Measurements from ENCODE around the gene SLITRK5. TPM values are rescaled to one million over a fixed set of nuclear protein-coding genes. Genes with fewer than 3 reads are reported as not detected.

The SLITRK5 gene, protein sequence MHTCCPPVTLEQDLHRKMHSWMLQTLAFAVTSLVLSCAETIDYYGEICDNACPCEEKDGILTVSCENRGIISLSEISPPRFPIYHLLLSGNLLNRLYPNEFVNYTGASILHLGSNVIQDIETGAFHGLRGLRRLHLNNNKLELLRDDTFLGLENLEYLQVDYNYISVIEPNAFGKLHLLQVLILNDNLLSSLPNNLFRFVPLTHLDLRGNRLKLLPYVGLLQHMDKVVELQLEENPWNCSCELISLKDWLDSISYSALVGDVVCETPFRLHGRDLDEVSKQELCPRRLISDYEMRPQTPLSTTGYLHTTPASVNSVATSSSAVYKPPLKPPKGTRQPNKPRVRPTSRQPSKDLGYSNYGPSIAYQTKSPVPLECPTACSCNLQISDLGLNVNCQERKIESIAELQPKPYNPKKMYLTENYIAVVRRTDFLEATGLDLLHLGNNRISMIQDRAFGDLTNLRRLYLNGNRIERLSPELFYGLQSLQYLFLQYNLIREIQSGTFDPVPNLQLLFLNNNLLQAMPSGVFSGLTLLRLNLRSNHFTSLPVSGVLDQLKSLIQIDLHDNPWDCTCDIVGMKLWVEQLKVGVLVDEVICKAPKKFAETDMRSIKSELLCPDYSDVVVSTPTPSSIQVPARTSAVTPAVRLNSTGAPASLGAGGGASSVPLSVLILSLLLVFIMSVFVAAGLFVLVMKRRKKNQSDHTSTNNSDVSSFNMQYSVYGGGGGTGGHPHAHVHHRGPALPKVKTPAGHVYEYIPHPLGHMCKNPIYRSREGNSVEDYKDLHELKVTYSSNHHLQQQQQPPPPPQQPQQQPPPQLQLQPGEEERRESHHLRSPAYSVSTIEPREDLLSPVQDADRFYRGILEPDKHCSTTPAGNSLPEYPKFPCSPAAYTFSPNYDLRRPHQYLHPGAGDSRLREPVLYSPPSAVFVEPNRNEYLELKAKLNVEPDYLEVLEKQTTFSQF
- total RNA-seq (under 1 TPM; under 0.01 TPM), polyA plus RNA-seq (under 1 TPM in 1 of 2 donors, not detected in 1; under 0.01 TPM)

DNA sequence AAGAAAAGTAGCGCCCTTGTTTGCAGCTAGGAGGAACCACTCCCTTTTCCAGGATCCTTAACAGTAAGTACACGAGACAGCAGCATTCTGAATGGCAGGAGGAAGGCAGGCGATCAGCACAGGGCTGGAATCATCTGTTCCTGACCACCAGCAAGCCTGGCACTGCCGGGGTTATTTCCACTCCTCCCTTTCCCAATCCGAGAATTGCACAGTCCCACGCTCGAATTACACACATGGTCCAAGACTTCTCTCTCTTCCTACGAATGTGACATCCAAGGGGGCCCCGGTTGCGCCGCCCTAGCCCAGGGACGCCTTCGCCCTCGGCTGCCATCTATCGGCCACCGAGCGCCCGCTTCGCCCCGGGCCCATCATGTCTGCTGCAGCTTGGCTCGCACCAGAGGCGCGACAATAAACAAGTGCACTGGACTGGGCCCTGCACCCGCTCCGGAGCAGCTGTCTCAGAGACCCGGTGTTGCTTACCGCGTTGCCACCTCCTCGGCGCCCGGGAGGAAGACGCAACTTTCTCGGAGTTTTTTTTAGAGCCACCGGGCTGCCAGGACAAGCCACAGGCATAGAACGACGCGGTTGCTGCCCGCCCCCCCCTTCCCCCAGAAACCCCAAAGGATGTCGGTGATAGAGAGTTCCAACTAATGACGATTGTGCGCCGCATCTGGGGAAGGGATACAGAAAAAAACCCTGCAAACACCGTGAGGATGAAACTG, at the start of gene SLITRK5:
Gene SLITRK5 (plus strand): TSS at position 341 of the 722 bp plus-strand sequence. CDS start 4,018 bp downstream, outside the sequence.
- H3K27ac ChIP-seq (ENCODE audit: low read depth in 1 of 2, low read length in 2 of 2), result no peak within 1 kb of the TSS

DNA sequence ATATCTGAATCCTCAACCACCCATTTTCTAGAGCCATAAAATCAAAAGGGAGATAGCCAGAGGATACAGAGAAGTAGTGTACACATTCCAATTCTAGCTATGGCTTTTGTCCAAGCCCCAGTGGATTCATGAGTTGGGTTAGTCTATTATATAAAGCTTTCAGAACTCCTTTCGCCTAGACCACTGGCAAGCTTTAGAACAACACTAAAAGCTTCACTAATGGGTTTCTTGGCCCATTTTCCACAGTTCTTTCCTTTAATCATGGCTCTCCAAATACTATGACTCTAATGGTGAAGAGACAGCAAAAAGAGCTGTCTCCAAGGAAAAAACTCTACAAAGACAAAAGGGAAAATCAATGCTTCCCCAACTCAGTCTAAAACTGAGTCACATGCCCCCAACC, 48.2 kb upstream of the SLITRK5 start:
- H3K36me3 ChIP-seq (ENCODE audit: control insufficient read depth in 4 of 4, insufficient read depth in 3 of 4, low read depth in 1 of 4, low read length in 3 of 4), result no peaks in the 10 kb centered on the region
- no peaks in the 10 kb centered on the region for H3K9me3 ChIP-seq (ENCODE audit: control insufficient read depth in 4 of 4, low read length in 3 of 4)
- no peaks in the 10 kb centered on the region for H3K4me1 ChIP-seq (ENCODE audit: control insufficient read depth in 4 of 4, insufficient read depth in 4 of 4, low read length in 3 of 4)
- H3K27ac ChIP-seq (ENCODE audit: low read depth in 1 of 2, low read length in 2 of 2), result no peak overlapping the region
- 57% methylated on average over 1 of the region's 1 CpG for WGBS
- H3K27me3 ChIP-seq (ENCODE audit: control insufficient read depth in 4 of 4, insufficient read depth in 4 of 4, low read length in 3 of 4), result no peaks in the 10 kb centered on the region
- no peak for DNase-seq (ENCODE audit: low spot score)
- H3K9ac ChIP-seq (ENCODE audit: low read depth in 1 of 2, low read length in 2 of 2), result no peak overlapping the region
- no peak overlapping the region for H3K4me3 ChIP-seq (ENCODE audit: low read depth in 1 of 3, low read length in 3 of 3)
- TF ChIP-seq FOXA2 (IDR thresholded peaks at IDR 0.05) (no peak), RAD21 (IDR thresholded peaks at IDR 0.05) (no peak), FOXA1 (IDR thresholded peaks at IDR 0.05) (no peak), HNF4G (IDR thresholded peaks at IDR 0.05) (no peak), RXRA (IDR thresholded peaks at IDR 0.05) (no peak), TAF1 (conservative IDR thresholded peaks at IDR 0.05) (no peak)
- TF ChIP-seq, protein P1, sequence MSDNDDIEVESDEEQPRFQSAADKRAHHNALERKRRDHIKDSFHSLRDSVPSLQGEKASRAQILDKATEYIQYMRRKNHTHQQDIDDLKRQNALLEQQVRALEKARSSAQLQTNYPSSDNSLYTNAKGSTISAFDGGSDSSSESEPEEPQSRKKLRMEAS (IDR thresholded peaks at IDR 0.05), result no peak
- TF ChIP-seq, protein P2, sequence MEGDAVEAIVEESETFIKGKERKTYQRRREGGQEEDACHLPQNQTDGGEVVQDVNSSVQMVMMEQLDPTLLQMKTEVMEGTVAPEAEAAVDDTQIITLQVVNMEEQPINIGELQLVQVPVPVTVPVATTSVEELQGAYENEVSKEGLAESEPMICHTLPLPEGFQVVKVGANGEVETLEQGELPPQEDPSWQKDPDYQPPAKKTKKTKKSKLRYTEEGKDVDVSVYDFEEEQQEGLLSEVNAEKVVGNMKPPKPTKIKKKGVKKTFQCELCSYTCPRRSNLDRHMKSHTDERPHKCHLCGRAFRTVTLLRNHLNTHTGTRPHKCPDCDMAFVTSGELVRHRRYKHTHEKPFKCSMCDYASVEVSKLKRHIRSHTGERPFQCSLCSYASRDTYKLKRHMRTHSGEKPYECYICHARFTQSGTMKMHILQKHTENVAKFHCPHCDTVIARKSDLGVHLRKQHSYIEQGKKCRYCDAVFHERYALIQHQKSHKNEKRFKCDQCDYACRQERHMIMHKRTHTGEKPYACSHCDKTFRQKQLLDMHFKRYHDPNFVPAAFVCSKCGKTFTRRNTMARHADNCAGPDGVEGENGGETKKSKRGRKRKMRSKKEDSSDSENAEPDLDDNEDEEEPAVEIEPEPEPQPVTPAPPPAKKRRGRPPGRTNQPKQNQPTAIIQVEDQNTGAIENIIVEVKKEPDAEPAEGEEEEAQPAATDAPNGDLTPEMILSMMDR (IDR thresholded peaks at IDR 0.05; ENCODE audit: low read depth, low read length, missing input control), result no peak
- TF ChIP-seq, protein P3, sequence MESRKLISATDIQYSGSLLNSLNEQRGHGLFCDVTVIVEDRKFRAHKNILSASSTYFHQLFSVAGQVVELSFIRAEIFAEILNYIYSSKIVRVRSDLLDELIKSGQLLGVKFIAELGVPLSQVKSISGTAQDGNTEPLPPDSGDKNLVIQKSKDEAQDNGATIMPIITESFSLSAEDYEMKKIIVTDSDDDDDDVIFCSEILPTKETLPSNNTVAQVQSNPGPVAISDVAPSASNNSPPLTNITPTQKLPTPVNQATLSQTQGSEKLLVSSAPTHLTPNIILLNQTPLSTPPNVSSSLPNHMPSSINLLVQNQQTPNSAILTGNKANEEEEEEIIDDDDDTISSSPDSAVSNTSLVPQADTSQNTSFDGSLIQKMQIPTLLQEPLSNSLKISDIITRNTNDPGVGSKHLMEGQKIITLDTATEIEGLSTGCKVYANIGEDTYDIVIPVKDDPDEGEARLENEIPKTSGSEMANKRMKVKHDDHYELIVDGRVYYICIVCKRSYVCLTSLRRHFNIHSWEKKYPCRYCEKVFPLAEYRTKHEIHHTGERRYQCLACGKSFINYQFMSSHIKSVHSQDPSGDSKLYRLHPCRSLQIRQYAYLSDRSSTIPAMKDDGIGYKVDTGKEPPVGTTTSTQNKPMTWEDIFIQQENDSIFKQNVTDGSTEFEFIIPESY (IDR thresholded peaks at IDR 0.05), result no peak
- TF ChIP-seq, protein P4, sequence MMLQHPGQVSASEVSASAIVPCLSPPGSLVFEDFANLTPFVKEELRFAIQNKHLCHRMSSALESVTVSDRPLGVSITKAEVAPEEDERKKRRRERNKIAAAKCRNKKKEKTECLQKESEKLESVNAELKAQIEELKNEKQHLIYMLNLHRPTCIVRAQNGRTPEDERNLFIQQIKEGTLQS (IDR thresholded peaks at IDR 0.05), result no peak

More for the DNA sequence above, at the start of gene SLITRK5:
- Histone ChIP-seq H3K9ac (ENCODE audit: low read depth in 1 of 2, low read length in 2 of 2) (no peak within 1 kb of the TSS), H3K9me3 (ENCODE audit: control insufficient read depth in 4 of 4, low read length in 3 of 4) (peaks cover 0 to 5% (median 0%) of the 10 kb centered on the region in 4 donors), H3K36me3 (ENCODE audit: control insufficient read depth in 4 of 4, insufficient read depth in 3 of 4, low read depth in 1 of 4, low read length in 3 of 4) (no peaks in the 10 kb centered on the region), H3K4me1 (ENCODE audit: control insufficient read depth in 4 of 4, insufficient read depth in 4 of 4, low read length in 3 of 4) (peaks cover 12 to 30% (median 20%) of the 10 kb centered on the region in 4 donors), H3K27me3 (ENCODE audit: control insufficient read depth in 4 of 4, insufficient read depth in 4 of 4, low read length in 3 of 4) (peaks cover 2 to 23% (median 8%) of the 10 kb centered on the region in 4 donors), H3K4me3 (ENCODE audit: low read depth in 1 of 3, low read length in 3 of 3) (peak within 1 kb of the TSS; percentile 13 to 57 (median 41))
- TF ChIP-seq, protein P5, sequence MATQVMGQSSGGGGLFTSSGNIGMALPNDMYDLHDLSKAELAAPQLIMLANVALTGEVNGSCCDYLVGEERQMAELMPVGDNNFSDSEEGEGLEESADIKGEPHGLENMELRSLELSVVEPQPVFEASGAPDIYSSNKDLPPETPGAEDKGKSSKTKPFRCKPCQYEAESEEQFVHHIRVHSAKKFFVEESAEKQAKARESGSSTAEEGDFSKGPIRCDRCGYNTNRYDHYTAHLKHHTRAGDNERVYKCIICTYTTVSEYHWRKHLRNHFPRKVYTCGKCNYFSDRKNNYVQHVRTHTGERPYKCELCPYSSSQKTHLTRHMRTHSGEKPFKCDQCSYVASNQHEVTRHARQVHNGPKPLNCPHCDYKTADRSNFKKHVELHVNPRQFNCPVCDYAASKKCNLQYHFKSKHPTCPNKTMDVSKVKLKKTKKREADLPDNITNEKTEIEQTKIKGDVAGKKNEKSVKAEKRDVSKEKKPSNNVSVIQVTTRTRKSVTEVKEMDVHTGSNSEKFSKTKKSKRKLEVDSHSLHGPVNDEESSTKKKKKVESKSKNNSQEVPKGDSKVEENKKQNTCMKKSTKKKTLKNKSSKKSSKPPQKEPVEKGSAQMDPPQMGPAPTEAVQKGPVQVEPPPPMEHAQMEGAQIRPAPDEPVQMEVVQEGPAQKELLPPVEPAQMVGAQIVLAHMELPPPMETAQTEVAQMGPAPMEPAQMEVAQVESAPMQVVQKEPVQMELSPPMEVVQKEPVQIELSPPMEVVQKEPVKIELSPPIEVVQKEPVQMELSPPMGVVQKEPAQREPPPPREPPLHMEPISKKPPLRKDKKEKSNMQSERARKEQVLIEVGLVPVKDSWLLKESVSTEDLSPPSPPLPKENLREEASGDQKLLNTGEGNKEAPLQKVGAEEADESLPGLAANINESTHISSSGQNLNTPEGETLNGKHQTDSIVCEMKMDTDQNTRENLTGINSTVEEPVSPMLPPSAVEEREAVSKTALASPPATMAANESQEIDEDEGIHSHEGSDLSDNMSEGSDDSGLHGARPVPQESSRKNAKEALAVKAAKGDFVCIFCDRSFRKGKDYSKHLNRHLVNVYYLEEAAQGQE (IDR thresholded peaks at IDR 0.05), result no peak
- TF ChIP-seq SP1 (IDR thresholded peaks at IDR 0.05) (no peak), EGR1 (IDR thresholded peaks at IDR 0.05; ENCODE audit: low read depth in 2 of 2) (no peak), RAD21 (IDR thresholded peaks at IDR 0.05) (peak; percentile 21 to 33), FOXA2 (IDR thresholded peaks at IDR 0.05) (no peak), HNF4A (conservative IDR thresholded peaks at IDR 0.05) (no peak), RXRA (IDR thresholded peaks at IDR 0.05) (no peak), YY1 (IDR thresholded peaks at IDR 0.05) (peak; percentile 52)
- TF ChIP-seq, protein P2 (IDR thresholded peaks at IDR 0.05; ENCODE audit: low read depth, low read length, missing input control), result peak; percentile 58
- WGBS, result 2% methylated on average over 43 of the region's 43 CpGs
- DNase-seq (ENCODE audit: low spot score), result peak; percentile 61

Data from liver (tissue), 9 donors.